Dermis microvascular lymphatic vessel endothelial cell (primary cell): Measurements from ENCODE around the gene DYNLT1. TPM values are rescaled to one million over a fixed set of nuclear protein-coding genes. Genes with fewer than 3 reads are reported as not detected.
"Not testable (repeated sequence)": the region's sequence is repeated elsewhere in the genome, so short reads cannot be mapped to it uniquely, and the experiment has no call there.

Experiments
- DNase-seq, 2 donors: peaks; one replicate each; pipeline versions ENCODE4 v3.0.0 to v3.0.0-alpha.2; 2010; ENCODE audit warnings: low read depth in 2 of 2
- total RNA-seq: library from RNA; depleted of rRNA; stranded (reverse); fragments of >200 nt; gene quantifications from 2 replicates; pipeline ENCODE4 v1.2.1, GENCODE V29; 2014

Gene DYNLT1
- total RNA-seq, 1 donor from 2014 or later: 81.1 TPM

- peak; percentile 61 to 90 for DNase-seq
Measured at GRCh38 chr6:158642097-158642601, 2.4 kb downstream of the DYNLT1 start.

GRCh38 chr6:158640519-158640918 is 4.0 kb downstream of the DYNLT1 start:
- DNase-seq: no peak

GRCh38 chr6:158639056-158639455 is 5.5 kb downstream of the DYNLT1 start:
- DNase-seq: no peak

- DNase-seq: no peak
Measured at GRCh38 chr6:158638324-158638854, 6.2 kb downstream of the DYNLT1 start.

GRCh38 chr6:158636778-158637177 is 7.8 kb downstream of the DYNLT1 start:
- no peak for DNase-seq

- no peak for DNase-seq
Measured at GRCh38 chr6:158635427-158636073, 9.0 kb downstream of the DYNLT1 start.

GRCh38 chr6:158634695-158635426 is 9.7 kb downstream of the DYNLT1 start:
- no peak for DNase-seq

- no peak for DNase-seq
Measured at GRCh38 chr6:158633127-158633526, 11.4 kb downstream of the DYNLT1 start.

GRCh38 chr6:158632538-158633119 is 11.9 kb downstream of the DYNLT1 start:
- not testable (repeated sequence) for DNase-seq

- DNase-seq: peak; percentile 56 to 93
Measured at GRCh38 chr6:158631678-158632537, 12.6 kb downstream of the DYNLT1 start.

GRCh38 chr6:158630938-158631616 is 13.5 kb downstream of the DYNLT1 start:
- peak in 1 of 2 donors; percentile 32 for DNase-seq

- no peak for DNase-seq
Measured at GRCh38 chr6:158629367-158630221, 14.9 kb downstream of the DYNLT1 start.

- no peak for DNase-seq
Measured at GRCh38 chr6:158628542-158628941, 16.0 kb downstream of the DYNLT1 start.

GRCh38 chr6:158627940-158628211 is 16.7 kb downstream of the DYNLT1 start:
- no peak for DNase-seq

GRCh38 chr6:158627168-158627939 is 17.2 kb downstream of the DYNLT1 start:
- DNase-seq: no peak

GRCh38 chr6:158626360-158627167 is 18.0 kb downstream of the DYNLT1 start:
- DNase-seq: no peak

GRCh38 chr6:158625881-158626305 is 18.6 kb downstream of the DYNLT1 start:
- DNase-seq: no peak
